GM12873 (cell line): ENCODE measurements around the gene TOMT.

Source experiments
- CTCF ChIP-seq: IDR thresholded peaks from 2 replicates; pipeline ENCODE4 v1.5.1; 2012; ENCODE audit warnings: low read depth, mild to moderate bottlenecking, moderate library complexity, low read length, control low read depth; ENCODE audit not compliant: insufficient read depth; ENCODE audit errors: missing control alignments

The TOMT gene

GRCh38 chr11:72105888-72106287 lies at the start of gene TOMT:
Gene TOMT, plus strand, starts transcription at chr11:72105924. Its CDS starts 28 bp downstream, at chr11:72105952.
- TF ChIP-seq CTCF = no peak

- TF ChIP-seq CTCF = no peak
Measured at GRCh38 chr11:72058416-72059034, 47.2 kb upstream of the TOMT start.

GRCh38 chr11:72061739-72062396 lies 43.9 kb upstream of the TOMT start:
- no peak for TF ChIP-seq CTCF

GRCh38 chr11:72066855-72067254 lies 38.9 kb upstream of the TOMT start:
- no peak for TF ChIP-seq CTCF

GRCh38 chr11:72067266-72067665 lies 38.5 kb upstream of the TOMT start:
- no peak for TF ChIP-seq CTCF

- no peak for TF ChIP-seq CTCF
Measured at GRCh38 chr11:72067676-72068075, 38.0 kb upstream of the TOMT start.

- no peak for TF ChIP-seq CTCF
Measured at GRCh38 chr11:72069200-72069599, 36.5 kb upstream of the TOMT start.
